Left lung (tissue), 10 donors: Measurements from ENCODE around the gene KRT8. TPM values are rescaled to one million over a fixed set of nuclear protein-coding genes. Genes with fewer than 3 reads are reported as not detected.

Experiments used
- ATAC-seq: fragments of 200-7000 bp; cut with Tn5 transposase; one replicate; pipeline ENCODE4 v1.9.1; 2020; ENCODE audit warnings: moderate library complexity
- DNase-seq, 4 donors: peaks; one replicate each; pipeline ENCODE4 v3.0.0-alpha.2; 2013 to 2020
- H3K27ac ChIP-seq, 2 donors: fragments of 200-600 bp; sonication (generic) in 1 of 2; one replicate each; pipeline versions ENCODE4 v1.5.0 to v1.8.0; 2020 to 2021
- H3K27me3 ChIP-seq, 2 donors: fragments of 200-600 bp; sonication (generic) in 1 of 2; one replicate each; pipeline versions ENCODE4 v1.5.0 to v1.8.0; 2020 to 2021
- H3K36me3 ChIP-seq, 2 donors: fragments of 200-600 bp; sonication (generic) in 1 of 2; one replicate each; pipeline versions ENCODE4 v1.5.0 to v1.8.0; 2020 to 2021
- H3K4me1 ChIP-seq, 2 donors: fragments of 200-600 bp; one replicate each; pipeline ENCODE4 v1.8.0; 2021
- H3K4me3 ChIP-seq, 2 donors: fragments of 200-600 bp; sonication (generic) in 1 of 2; one replicate each; pipeline versions ENCODE4 v1.5.0 to v1.8.0; 2020 to 2021; ENCODE audit warnings: mild to moderate bottlenecking in 1 of 2
- H3K9me3 ChIP-seq, 2 donors: fragments of 200-600 bp; sonication (generic) in 1 of 2; one replicate each; pipeline versions ENCODE4 v1.5.0 to v1.8.0; 2020 to 2021
- CTCF ChIP-seq, 2 donors: fragments of 200-600 bp; sonication (generic) in 1 of 2; IDR thresholded peaks; one replicate each; pipeline versions ENCODE4 v1.5.0 to v1.8.0; 2021; ENCODE audit warnings: antibody characterized with exemption in 2 of 2
- intact Hi-C, 2 donors: fragments of 100-400 bp; cut with DNase I; formaldehyde crosslinking; loops; one replicate each; pipeline versions ENCODE4 v1.11.2 to v1.14.2; 2022
- polyA plus RNA-seq, 6 donors: library from polyadenylated mRNA; unstranded; fragments of 120-200 nt; gene quantifications; one replicate each; pipeline ENCODE4 v1.2.1, GENCODE V29; 2013; ENCODE audit not compliant: insufficient read length in 6 of 6
- total RNA-seq, 2 donors: library from RNA; stranded (reverse); fragmentation: NEBNext Ultra II Directional; extraction: Animal tissue kit (Norgen Biotek cat#: 25700); gene quantifications; one replicate each; pipeline ENCODE4 v1.2.1, GENCODE V29; 2021
- donor health status: DM: no; HTN: yes; CAD: no.
- donor health status: DM: no; HTN: no; CAD: no.

The KRT8 gene
- total and polyA plus RNA-seq, 8 donors = 159 to 1,126 (median 207) TPM

GRCh38 chr12:52851787-52852186, 53.1 kb downstream of the KRT8 start:
- intact Hi-C loops = no loop called here
- no peak for TF ChIP-seq CTCF (IDR thresholded peaks at IDR 0.05)
- no peak for ATAC-seq
- H3K27ac ChIP-seq = no peak overlapping the region
- peaks cover 0 to 52% of the 10 kb centered on the region in 2 donors for H3K27me3 ChIP-seq
- H3K4me3 ChIP-seq = no peak overlapping the region
- no peaks in the 10 kb centered on the region for H3K4me1 ChIP-seq
- H3K9me3 ChIP-seq = no peaks in the 10 kb centered on the region
- DNase-seq = no peak
- H3K36me3 ChIP-seq = no peaks in the 10 kb centered on the region

- Histone ChIP-seq H3K4me3 (no peak overlapping the region), H3K27me3 (peaks cover 0 to 50% of the 10 kb centered on the region in 2 donors), H3K4me1 (no peaks in the 10 kb centered on the region), H3K27ac (no peak overlapping the region), H3K36me3 (no peaks in the 10 kb centered on the region), H3K9me3 (no peaks in the 10 kb centered on the region)
- DNase-seq (no peak), ATAC-seq (no peak)
- intact Hi-C loops = no loop called here
- TF ChIP-seq CTCF (IDR thresholded peaks at IDR 0.05) = no peak
Measured at GRCh38 chr12:52850681-52851080, 54.2 kb downstream of the KRT8 start.

- Histone ChIP-seq H3K27me3 (peaks cover 0 to 50% of the 10 kb centered on the region in 2 donors), H3K4me3 (no peak overlapping the region), H3K36me3 (no peaks in the 10 kb centered on the region), H3K4me1 (no peaks in the 10 kb centered on the region), H3K9me3 (no peaks in the 10 kb centered on the region), H3K27ac (no peak overlapping the region)
- no peak for TF ChIP-seq CTCF (IDR thresholded peaks at IDR 0.05)
- DNase-seq (no peak), ATAC-seq (no peak)
- intact Hi-C loops = no loop called here
Measured at GRCh38 chr12:52849511-52849910, 55.4 kb downstream of the KRT8 start.

GRCh38 chr12:52848661-52849255, 56.1 kb downstream of the KRT8 start, which contains the start of gene KRT78:
KRT78 (minus strand) TSS chr12:52848994; CDS start chr12:52848930, 64 bp downstream.
- intact Hi-C loops = no loop called here
- Histone ChIP-seq H3K9me3 (no peaks in the 10 kb centered on the region), H3K27ac (no peak within 1 kb of the TSS), H3K27me3 (peaks cover 0 to 46% of the 10 kb centered on the region in 2 donors), H3K4me3 (no peak within 1 kb of the TSS), H3K4me1 (no peaks in the 10 kb centered on the region), H3K36me3 (no peaks in the 10 kb centered on the region)
- DNase-seq (peak in 1 of 4 donors; percentile 13), ATAC-seq (peak; percentile 22)
- TF ChIP-seq CTCF (IDR thresholded peaks at IDR 0.05) = no peak

GRCh38 chr12:52847335-52848102, 57.4 kb downstream of the KRT8 start:
- intact Hi-C loops = no loop called here
- Histone ChIP-seq H3K27ac (no peak overlapping the region), H3K36me3 (no peaks in the 10 kb centered on the region), H3K27me3 (peaks cover 0 to 37% of the 10 kb centered on the region in 2 donors), H3K4me3 (no peak overlapping the region), H3K9me3 (no peaks in the 10 kb centered on the region), H3K4me1 (no peaks in the 10 kb centered on the region)
- no peak for TF ChIP-seq CTCF (IDR thresholded peaks at IDR 0.05)
- DNase-seq (no peak), ATAC-seq (peak; percentile 67)
